Activated CD4-positive, alpha-beta T cell treated with anti-CD3 and anti-CD28 coated beads, Interleukin-2, amount 50 U/mL, for 24 hours (primary cell): ENCODE measurements around the gene APOL4.
A peak's percentile ranks its signal among the peaks of the same experiment; 100 is the strongest.
"Not testable (repeated sequence)": the region's sequence is repeated elsewhere in the genome, so short reads cannot be mapped to it uniquely, and the experiment has no call there.

ENCODE experiments used
- DNase-seq, 2 donors: peaks; one replicate each; pipeline ENCODE4 v3.0.0-alpha.2; 2020; ENCODE audit warnings: low read depth in 1 of 2, low spot score in 1 of 2

The APOL4 gene

GRCh38 chr22:36201630-36202319 is at the start of gene APOL4:
APOL4 (minus strand) TSS chr22:36201809; CDS start chr22:36201734, 75 bp downstream.
- DNase-seq: no peak

GRCh38 chr22:36250292-36250960 is 48.8 kb upstream of the APOL4 start:
- not testable (repeated sequence) for DNase-seq

- DNase-seq: no peak
These were observed 47.6 kb upstream of the APOL4 start for GRCh38 chr22:36249160-36249559.

GRCh38 chr22:36247955-36248354 is 46.3 kb upstream of the APOL4 start:
- no peak for DNase-seq

- no peak for DNase-seq
These were observed 45.1 kb upstream of the APOL4 start for GRCh38 chr22:36246718-36247117.

DNA sequence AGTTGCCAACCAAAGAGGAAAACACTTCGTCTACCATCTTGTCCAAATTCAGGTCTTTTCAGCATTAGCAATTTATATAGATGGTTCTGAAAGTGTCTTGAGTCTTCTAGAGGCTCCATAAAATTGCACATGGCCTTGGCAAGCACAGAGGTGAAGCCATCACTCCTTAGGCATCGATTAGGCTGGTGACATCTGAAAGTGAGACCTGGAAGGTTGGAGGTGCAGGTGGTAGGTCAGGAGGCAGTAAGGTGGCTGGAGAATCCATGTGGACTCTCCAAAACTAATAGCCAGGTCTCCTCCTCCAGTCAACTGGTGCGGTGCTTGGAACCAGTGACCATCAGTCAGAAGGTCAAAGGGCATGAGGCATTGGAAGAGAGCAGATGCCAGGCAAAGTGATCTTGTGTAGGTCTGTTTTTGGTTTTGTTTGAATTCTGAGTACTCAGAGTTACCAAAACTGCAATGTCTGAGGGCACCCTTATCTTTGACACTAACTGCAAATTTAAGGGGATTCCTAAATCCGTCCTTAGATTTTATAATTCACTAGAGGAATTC is 44.3 kb upstream of the APOL4 start:
- DNase-seq: no peak

- DNase-seq: no peak
These were observed 43.1 kb upstream of the APOL4 start for GRCh38 chr22:36244522-36245391.

DNA sequence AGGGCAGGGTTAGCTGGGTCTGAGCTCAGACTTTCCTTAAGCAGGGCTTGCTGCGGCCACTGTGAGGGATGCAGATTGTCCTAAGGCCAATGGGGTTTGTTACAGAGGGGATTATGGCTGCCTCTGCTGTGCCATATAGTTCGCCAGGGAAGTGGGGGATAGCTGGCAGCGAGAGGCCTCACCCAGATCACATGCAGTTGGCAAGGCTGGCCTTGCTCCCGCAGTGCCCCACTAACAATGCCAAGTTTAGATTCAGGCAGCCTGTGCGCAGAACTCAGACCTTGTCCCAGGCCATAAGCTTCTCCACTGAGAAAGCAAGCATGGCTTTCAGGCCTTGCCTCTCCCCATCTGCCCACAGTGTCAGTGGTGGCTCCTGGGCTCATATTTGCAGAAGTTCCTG is 42.4 kb upstream of the APOL4 start:
- no peak for DNase-seq

DNA sequence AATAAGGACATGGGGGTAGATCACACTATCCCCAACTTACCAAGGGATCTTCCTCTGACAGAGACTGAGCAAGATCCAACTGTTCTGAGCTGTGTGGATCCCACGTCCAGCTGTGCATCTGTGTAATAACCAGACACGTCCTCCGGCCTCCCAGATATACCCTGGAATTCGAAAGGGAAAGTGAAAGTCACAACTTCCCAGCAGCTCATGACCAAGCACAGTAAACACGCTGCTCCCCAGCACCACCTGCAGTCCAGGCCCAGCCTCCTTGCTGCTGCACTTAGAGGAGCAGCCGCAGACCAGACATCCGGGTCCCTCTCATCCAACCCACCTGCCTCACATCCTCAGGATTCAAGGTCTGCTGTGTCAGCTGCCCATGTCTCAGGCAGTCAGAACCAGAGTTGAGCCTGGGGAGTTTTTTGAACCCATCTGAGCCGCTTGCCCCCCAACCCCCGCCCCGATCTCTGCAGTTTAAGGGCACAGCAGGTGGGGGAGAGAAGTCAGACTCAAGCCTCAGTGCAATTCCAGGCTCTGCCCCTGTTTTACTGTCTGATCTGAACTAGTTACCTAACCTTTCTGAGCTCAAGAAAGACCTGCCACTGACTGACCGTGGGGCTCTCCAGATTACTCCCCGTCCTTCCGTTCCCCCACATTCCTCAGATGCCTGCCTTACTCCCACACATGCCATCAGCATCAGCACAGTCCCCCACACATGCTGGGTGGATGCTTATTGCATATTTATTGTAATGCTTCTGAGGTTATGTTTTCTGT is 38.0 kb upstream of the APOL4 start, which contains the start of gene APOL2:
Gene APOL2 (minus strand): TSS at position 127 of the 771 bp plus-strand sequence. CDS start 6,365 bp downstream, outside the sequence.
- peak; percentile 53 to 85 for DNase-seq

- DNase-seq: no peak
These were observed 37.5 kb upstream of the APOL4 start for GRCh38 chr22:36239150-36239400.

DNA sequence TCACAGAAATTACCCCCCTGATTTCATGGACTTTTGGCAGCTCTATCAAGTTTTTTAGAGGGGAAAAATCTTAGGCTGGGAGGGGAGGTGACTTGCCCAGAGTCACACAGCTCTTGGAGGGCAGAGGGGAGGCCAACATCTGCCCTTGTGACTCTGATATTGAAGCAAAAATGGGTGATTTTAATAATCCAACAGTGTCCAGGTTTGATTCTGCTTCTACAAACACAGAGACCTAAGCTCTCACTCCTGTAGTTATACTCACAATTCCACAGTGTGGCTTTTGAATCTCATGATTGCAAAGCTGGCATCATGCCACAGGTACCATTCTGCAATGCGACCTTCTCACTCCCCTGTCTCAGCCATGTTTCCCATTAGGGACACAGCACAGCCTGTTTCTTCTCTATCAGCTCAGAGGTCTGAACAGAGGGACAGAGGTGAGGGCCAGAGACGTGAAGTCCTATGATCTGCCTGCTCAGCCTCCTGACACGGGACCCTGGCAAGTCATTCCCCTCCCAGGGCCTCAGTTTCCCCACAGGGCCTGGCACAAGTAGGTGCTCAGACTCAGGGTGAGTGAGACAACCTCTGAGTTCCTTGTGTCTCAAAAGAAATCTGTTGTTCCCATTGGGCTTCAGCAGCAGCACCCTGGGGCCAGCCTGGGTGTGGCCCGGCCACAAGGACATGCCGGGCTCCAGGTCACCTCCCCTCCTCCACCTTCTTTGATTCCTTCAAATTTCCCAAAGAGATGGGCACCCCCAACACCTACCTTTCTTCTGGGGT is 37.0 kb upstream of the APOL4 start:
- no peak for DNase-seq

GRCh38 chr22:36237462-36238372 is 36.1 kb upstream of the APOL4 start:
- DNase-seq: no peak

DNA sequence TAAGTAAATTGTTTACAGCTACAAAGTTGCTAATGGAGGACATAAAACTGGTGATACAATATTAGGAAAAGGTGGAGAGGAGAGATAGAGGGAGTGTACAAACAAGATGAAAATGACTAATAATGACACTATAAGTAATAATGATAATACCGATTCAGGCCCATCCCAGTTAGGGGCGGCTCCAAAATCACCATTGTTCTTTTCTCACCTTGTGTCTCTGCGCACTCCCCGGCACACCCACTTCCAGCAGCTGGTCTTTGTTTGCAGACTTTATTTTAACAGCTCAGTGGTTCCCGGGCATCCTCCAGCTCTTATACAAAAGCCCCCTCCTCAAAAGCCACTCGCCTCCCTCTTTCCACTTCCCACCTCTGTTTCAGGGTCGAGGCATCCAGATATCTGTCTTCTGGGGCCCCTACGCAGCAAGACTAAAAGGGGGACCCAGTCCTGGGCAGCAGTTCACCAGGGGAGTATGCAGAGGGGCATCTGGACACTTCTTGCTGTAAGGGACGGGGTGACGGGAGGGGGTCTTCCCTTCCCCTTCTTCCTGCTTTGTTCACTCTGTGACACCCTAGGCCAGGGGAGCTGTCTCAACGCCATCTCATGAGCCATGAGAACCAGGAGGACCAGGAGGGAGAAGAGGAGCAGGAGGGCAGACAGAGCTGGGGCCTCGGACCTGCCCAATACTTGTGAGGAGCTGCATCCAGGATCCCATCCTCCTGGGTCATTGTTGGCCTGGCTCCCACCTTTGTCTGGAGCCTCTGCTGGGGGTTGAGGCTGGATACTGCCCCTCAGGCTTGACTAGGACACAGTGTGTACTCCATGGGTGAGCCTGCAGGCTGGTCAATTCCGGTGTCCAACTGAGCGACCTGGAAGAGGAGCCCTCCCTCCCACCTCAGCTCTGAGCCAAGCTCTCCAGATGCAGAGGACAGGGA is 35.0 kb upstream of the APOL4 start:
- no peak for DNase-seq

- DNase-seq: no peak
These were observed 34.0 kb upstream of the APOL4 start for GRCh38 chr22:36235585-36235984.

DNA sequence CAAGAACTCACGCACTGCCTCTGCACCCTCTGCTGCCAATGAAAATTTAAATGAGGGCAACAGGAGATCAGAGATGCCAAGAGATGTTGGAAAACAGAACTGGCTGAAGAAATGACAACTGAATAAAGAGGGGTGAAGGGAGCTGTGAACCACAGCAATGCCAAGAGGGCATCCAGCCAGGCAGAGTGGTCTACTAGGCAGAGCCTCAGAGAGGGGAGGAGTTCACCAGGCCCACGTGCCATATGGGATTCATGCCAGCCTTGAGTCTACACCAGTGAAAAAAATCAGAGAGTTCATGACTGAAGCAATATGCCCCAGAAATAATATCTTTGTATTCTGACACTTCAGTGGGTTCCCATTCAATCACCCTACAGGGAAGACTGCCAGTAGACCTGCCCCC is 33.3 kb upstream of the APOL4 start:
- DNase-seq: no peak

GRCh38 chr22:36234213-36234612 is 32.6 kb upstream of the APOL4 start:
- no peak for DNase-seq

DNA sequence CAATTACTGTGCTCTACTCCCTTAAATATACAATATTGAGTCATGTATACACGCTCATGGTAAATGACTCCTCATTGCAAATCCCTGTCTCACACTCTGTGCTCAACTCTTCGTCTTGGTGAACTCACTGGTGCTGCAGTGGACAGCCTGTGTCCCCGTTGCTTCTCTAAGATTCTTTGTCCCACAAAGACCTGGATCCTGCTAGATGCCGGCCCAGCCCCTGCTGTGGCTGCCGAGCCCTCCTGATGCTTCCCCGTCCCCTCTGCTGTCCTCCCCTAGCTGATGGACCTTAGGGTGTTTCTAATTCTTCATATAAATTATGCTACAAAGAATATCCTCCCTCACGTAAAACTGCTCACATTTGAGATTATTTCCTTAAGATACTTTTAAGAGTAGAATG is 32.2 kb upstream of the APOL4 start:
- DNase-seq: no peak
